Daoy (cell line): ENCODE measurements around the gene LANCL2. TPM values are rescaled to one million over a fixed set of nuclear protein-coding genes. Genes with fewer than 3 reads are reported as not detected.
"Not testable (repeated sequence)": the region's sequence is repeated elsewhere in the genome, so short reads cannot be mapped to it uniquely, and the experiment has no call there.

Experiments used
- DNase-seq: peaks from one replicate; pipeline ENCODE4 v3.0.0-alpha.2; 2015; ENCODE audit warnings: low read depth
- total RNA-seq: library from RNA; depleted of rRNA; stranded (reverse); fragments of >200 nt; shearing (Covaris generic); gene quantifications from 2 replicates; pipeline ENCODE4 v1.2.3, GENCODE V29; 2014; rRNA removed

LANCL2 gene
- total RNA-seq, 1 experiment from 2014 or later: 59.3 TPM

DNA sequence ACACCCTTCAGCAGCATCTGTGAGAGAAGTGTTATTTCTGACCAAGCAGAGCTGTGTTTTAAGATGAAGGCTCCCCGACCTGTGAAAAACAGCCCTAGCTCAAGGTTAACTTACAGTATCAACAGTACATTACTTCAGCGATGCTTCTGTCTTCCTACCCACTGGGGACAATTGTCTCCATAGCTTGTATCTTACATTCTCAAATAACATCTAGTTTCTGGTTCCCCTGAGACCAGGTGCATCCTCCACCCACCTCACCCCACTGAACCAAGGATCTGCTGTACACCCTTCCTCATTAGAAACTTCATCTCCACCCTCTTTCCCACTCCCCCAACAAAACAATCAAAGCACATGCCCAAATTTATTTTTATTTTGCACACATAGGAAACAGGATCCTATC lies 105.1 kb downstream of the LANCL2 start:
- no peak for DNase-seq

DNA sequence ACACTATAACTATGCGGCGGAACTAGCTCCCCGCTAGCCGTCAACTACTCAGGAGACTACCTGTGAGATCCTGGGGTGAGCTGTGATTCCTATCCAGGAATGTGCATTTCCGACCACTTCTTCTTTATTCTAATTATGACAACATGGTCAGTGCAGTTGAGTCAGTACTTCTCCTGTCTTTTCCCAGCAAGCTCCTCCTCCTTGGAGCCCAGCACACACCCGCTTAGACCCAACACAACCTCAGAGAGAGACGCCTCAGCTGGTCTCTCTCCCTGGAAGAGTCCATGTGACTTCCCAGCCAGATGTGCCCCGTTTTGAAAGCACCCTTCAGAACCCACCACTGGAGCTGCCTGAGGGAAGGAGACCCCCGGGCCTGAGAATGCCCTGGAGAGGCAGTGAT lies 106.5 kb downstream of the LANCL2 start:
- DNase-seq: not testable (repeated sequence)

DNA sequence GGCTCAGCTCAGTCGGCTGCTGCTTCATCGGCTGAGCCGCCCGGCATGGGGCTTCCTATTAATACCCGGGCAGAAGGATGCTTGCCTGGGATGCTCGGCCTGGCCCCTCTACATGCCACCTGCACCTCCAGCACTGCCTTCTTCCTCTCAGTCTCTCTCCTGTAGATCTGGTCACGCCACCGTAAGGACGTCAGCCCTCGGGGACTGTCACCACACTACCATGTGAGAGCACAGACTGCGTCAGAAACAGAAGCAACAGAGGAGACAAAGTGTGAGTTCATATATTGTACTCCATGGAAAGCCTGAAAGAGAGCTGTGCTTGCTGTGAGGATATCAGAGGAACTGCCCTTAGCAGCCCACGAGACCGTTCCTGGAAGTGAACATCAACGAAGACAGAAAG lies 107.3 kb downstream of the LANCL2 start:
- not testable (repeated sequence) for DNase-seq

- DNase-seq: no peak
These were observed 108.0 kb downstream of the LANCL2 start for GRCh38 chr7:55472928-55473725.

DNA sequence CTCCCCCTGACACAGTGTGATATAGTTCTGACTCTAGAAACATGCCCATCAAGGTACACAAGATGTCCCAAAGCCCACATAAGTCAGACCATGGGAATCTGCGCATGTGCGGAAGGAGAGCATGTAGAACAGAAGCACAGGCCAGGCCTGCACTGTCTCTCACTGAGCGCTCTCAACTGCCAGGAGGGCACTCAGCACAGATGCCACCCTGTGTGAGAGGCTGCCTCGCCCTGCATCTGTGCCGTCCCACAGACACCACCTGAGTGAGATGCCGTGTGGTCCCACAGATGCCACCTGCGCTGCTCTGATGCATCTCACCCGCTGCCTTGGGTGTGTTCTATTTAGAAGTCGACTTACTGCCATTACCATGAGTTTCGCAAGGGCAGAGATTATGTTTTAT lies 108.8 kb downstream of the LANCL2 start:
- no peak for DNase-seq

DNA sequence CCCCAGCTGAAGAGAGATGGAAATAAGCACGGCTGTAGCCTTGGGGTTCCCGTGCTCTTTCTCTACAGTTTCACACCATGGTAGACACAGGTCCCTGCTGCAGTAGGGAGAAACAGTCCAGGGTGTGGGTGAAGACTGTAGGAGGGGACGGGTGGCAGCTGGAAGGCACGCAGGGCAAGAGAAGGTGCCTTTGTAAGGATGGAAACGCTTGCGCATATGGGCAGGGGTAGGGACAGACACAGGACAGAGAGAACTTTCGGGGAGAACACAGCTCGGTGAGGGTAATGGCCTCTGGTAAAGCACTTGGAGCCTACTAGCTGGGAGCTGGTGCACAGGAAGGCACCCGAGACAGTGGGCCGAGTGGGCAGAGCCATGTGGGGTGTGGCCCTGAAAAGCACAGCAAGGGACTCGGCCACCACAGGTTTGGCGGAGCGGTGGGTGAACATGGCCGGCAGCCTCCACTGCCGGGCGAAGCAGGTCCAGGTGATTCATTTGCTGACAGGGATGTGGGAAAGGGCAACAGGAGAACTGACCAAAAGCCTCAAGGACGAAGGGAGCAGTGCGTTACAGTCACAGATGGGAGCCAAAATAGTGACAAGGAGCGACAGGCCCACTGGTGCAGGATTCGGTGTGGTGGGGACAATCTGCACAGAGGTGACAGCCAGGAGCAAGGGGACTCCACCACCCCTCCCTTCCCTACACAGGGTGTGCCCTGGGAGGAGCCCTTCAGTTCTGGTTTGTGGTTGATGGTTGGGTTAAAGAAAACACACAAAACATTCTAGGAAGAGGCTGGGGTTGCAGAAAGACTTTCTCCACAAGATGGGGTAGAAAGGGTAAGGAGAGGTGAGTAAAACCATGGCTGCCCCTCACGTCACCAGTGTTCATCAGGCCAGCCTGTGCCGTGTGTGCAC lies 110.1 kb downstream of the LANCL2 start:
- peak; percentile 48 for DNase-seq

DNA sequence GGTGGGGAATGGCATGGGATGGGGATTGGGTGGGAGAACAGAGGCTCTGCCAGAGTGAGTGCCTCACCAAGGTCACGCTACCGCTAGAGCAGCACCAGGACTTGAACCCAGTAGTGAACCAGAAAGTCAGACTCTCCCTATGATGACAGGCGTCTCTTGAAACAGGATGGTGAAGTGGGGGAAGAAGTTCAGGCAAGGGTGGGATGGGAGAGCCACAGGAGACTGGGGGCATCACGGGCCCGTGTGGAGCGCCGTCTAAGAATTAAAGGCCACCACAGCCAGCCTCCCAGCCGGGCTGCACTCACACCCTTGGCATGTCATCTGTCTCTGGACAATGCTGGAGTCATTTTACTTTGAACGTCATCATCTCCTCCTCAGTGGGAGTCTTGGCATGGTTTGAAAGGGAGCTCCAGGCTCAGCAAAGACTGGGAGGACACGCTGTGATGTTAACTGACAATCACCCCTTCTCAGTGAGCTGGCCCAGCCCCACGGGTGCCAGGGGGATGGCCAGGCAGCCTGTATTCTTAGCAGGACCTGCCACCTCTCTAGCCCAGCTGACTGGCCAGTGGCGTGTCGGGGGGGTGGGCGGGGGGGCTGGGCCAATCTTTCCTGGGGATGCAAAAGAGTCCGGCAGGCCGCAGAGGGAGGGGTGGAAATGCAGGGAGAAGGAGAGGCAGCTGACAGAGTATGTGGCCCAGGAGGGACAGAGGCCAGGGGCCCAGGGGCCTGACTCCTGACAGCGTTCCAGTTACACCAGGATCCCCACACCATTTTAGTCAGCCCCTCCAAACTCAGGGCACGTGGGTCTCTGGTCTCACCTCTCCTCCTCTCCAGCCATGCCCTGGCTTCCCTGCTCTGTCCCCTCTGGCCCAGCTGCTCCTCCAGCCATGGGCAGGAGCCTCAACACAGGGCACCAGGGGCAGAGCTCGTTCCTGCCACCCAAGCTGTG lies 111.0 kb downstream of the LANCL2 start:
- peak; percentile 88 for DNase-seq

- peak; percentile 24 for DNase-seq
These were observed 112.0 kb downstream of the LANCL2 start for GRCh38 chr7:55476852-55477780.

DNA sequence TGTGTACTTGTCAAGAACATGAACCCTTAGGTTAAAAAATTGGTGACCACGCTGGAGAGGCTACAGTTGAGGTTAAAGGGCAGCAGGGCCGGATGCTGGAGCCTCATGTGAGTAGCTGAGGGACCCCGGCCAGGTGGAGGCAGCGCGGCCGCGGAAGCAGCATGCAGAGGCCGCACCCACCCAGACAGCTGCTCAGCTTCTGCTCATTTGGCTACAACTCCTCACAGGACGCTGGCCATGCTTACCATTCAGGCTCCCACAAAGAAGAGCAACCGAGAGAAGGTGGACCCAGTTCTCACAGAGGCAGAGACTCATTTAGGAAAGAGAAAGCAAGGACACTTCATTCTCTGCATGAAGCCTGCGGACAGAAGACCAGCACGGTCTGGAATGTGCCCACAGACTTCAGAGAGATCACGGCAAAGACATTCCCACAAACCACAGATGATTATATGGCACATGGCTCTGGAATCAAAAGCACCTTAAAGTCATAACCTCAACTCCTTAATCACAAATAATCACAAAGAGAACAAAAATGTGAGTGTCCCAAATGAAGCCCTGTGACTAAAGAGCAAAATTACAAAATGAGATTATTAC lies 112.7 kb downstream of the LANCL2 start:
- DNase-seq: peak; percentile 96

DNA sequence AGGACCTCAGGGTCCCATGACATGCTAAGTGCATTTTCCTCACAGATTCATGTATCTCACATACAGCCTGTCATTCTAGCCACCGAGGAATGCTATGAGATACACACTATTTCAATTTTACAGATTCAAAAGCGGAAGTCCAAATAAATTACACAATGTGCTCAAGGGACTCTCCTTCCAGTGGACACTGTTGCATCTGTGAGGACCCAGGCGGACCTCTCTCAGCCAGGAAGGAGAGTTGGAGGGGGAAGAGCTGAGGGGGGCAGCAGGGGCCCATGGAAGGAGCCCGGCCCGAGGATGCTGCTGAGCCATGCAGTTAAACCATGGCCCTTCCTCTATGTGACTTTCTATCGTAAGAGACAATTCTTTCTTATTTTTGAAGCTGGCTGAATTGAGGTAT lies 113.6 kb downstream of the LANCL2 start:
- no peak for DNase-seq

- DNase-seq: no peak
These were observed 116.0 kb downstream of the LANCL2 start for GRCh38 chr7:55481155-55481554.

DNA sequence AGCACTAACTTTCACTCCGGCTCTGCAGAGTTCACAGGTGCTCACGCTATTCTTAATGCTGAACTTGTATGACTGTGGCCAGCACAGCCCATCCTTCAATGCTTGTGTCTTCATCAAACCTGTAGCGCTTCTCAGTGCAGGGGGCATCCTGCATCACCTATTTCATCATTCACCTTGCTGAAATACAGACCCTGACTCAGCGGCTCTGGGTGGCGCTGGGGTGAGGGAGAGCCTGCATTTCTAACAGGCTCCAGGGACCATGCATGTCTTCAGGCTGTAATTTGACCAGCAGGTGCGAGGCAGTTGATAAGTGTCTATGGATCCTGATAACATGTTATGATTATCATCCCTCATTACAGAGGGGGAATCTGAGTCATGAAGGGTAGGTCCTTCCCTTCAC lies 117.9 kb downstream of the LANCL2 start:
- DNase-seq: no peak

Other genes starting within 250 kb of the LANCL2 start
- gene VOPP1, start 207.2 kb downstream of the LANCL2 start, total RNA-seq: 144 and 170 TPM in 2 replicates